Vagina (tissue), 2 donors: ENCODE results near the gene ACSL3.

ENCODE experiments used
- POLR2A ChIP-seq, 2 donors: fragments of 450-650 bp; IDR thresholded peaks; one replicate each; pipeline ENCODE4 v1.6.1; 2017; ENCODE audit warnings: antibody characterized with exemption in 2 of 2, mild to moderate bottlenecking in 2 of 2, moderate library complexity in 2 of 2
- TF ChIP-seq, protein P1 (sequence below), 3 experiments: fragments of 450-650 bp in 2 of 3; fragments of 200-600 bp in 1 of 3; sonication (generic) in 1 of 3; IDR thresholded peaks; one replicate each; pipeline ENCODE4 v1.5.1; 2017 to 2019; ENCODE audit warnings: antibody characterized with exemption in 3 of 3, mild to moderate bottlenecking in 2 of 3, moderate library complexity in 2 of 3

DNA sequence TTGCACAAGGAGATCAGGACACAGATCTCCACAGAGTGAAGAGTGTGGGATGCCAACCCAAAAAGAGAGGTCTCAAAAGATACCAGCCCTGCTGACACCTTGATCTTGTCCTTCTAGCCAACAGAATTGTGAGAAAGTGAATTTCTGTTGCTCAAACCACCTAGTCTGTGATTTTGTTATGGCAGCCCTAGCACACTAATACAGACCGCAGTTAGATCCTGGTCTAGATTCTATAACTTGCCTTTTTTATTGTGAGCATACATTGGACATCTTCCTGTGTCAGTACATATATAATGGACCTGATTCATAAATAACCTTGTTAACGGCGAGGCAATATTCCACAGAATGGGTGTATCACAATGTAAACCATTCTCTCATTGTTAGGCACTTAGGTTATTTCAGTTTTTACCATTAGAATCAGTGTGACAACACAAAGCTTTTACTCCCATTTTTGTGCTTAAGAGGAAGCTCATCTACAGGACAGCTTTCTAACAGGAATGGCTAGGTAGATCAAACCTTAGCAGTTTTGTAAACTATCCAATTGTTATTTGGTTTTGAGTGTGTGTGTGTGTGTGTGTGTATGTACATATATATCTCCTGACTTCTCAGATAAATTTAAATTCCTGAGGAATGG is 89.0 kb downstream of the ACSL3 start:
- TF ChIP-seq, protein P1, sequence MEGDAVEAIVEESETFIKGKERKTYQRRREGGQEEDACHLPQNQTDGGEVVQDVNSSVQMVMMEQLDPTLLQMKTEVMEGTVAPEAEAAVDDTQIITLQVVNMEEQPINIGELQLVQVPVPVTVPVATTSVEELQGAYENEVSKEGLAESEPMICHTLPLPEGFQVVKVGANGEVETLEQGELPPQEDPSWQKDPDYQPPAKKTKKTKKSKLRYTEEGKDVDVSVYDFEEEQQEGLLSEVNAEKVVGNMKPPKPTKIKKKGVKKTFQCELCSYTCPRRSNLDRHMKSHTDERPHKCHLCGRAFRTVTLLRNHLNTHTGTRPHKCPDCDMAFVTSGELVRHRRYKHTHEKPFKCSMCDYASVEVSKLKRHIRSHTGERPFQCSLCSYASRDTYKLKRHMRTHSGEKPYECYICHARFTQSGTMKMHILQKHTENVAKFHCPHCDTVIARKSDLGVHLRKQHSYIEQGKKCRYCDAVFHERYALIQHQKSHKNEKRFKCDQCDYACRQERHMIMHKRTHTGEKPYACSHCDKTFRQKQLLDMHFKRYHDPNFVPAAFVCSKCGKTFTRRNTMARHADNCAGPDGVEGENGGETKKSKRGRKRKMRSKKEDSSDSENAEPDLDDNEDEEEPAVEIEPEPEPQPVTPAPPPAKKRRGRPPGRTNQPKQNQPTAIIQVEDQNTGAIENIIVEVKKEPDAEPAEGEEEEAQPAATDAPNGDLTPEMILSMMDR (IDR thresholded peaks at IDR 0.05), result no peak
- TF ChIP-seq POLR2A (IDR thresholded peaks at IDR 0.05), result no peak
